Right hindlimb (tissue), 1 donor: ENCODE measurements around the gene TRIM38.
A peak's percentile ranks its signal among the peaks of the same experiment; 100 is the strongest.
"Not testable (repeated sequence)": the region's sequence is repeated elsewhere in the genome, so short reads cannot be mapped to it uniquely, and the experiment has no call there.

Experiments
- DNase-seq: peaks from one replicate; pipeline ENCODE4 v3.0.0-alpha.2; 2018

TRIM38 gene, protein sequence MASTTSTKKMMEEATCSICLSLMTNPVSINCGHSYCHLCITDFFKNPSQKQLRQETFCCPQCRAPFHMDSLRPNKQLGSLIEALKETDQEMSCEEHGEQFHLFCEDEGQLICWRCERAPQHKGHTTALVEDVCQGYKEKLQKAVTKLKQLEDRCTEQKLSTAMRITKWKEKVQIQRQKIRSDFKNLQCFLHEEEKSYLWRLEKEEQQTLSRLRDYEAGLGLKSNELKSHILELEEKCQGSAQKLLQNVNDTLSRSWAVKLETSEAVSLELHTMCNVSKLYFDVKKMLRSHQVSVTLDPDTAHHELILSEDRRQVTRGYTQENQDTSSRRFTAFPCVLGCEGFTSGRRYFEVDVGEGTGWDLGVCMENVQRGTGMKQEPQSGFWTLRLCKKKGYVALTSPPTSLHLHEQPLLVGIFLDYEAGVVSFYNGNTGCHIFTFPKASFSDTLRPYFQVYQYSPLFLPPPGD

DNA sequence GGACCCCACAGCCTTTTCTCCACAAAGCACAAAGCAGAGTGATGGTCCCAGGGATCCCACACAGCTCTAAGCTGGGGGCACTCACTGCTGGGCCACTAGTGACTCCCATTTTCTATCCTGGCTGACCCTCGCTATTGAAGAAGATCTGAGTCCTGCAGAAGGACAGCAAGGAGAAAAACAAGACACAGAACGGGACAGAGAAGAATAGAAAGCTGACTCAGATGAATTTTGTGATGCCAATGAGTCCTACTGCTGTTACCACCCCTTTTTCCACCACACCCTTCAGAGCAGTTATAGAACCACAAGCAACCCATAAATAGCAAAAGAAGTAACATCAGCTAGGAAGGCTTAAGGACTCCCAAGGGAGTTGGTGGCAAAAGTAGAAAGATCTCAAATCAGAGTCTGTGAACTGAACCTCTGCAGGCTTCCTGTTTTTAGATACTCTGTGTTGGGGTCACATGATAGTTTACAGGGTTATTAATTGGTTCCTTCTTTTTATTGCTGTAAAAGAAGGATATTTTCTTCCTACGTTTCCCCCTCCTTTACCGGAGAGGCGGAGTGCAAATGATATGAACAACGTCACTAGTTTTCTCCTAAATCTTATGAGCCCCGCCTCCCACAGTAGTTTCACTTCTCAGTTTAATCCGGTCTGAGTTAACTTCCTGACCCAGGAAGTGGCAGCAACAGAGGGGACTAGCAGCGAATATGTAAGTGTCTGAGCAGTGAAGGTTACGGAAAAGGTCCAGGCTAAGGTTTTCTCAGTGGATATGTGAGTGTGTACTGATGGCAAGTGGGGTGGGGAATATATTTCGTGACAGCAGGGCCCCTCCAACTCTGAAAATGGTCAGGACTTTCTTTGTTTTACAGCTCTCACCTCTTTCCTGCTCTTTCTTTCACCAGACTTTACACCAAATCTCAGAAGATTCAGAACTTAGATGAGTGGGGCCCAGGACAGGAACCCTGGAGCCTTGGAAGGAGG, at the start of gene TRIM38:
Gene TRIM38, plus strand, starts transcription at position 654 of the 979 bp plus-strand sequence. CDS start 3,721 bp downstream, outside the sequence.
- peak; percentile 83 for DNase-seq

DNA sequence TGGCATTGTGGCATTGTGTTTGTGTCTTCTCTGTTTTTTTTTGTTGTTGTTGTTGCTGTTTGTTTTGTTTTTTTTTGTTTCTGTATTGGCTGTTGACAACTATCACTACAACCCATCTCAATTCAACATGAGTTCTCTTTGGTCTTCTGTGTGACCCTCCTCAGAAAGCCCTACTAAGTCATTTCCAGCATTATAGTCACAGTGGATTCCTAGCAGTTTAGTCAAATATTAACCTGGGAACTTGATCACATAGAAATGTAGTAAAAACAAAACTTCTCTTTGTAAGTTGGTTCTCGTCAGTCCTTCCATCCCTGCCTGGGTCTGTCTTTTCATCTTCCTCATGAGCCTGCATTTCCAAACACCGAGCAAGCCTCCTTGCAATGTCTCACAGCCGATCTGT, 48.9 kb upstream of the TRIM38 start:
- DNase-seq = no peak

DNA sequence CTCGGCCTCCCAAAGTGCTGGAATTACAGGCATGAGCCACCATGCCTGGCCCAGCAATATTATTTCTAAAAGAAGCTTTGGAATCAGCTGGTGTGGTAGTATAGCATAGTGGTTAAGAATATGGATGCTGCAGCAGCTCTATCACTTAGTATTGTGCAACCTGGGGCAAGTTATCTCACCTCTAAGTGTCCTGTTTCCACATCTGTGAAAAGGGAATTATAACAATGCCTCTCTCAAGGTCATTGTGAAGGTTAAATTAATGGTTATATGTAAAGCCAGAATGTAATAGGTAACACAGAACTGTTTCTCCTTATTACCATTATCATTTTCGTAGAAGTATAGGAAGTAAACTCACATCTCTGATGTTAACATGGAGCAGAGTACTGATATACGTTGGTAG, 46.3 kb upstream of the TRIM38 start:
- DNase-seq = no peak

DNA sequence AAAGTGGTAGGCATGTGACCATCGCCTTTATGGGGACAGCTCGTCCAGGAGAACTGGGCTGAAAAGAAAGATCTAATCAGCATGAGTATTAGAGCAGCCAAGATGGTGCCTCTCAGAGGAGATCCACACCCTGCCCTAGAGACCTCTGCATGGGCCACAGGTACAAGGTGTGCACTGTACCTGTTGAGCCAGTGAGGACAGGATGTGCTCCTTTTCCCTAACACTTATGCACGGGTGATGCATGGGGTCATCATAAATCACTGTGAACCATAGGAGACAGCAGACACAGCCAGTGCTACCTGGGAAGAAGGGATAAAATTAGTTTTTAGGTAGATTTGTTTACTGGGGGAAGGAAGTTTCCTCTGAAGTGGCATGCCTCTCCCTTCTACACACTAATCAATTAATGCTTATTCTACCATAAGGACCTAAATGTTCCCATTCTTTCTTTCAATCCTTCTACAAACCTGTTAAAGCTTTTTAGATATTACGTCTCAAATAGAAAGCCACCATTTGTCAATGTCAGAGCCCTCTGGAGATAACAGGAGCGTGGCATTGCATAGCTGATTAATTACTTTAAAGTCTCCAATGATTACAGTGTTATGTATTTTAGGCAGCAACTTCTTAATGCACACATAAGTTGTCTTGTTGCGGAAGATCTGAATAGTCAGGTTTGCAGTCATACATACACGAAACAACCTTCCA, 45.7 kb upstream of the TRIM38 start:
- DNase-seq = no peak

DNA sequence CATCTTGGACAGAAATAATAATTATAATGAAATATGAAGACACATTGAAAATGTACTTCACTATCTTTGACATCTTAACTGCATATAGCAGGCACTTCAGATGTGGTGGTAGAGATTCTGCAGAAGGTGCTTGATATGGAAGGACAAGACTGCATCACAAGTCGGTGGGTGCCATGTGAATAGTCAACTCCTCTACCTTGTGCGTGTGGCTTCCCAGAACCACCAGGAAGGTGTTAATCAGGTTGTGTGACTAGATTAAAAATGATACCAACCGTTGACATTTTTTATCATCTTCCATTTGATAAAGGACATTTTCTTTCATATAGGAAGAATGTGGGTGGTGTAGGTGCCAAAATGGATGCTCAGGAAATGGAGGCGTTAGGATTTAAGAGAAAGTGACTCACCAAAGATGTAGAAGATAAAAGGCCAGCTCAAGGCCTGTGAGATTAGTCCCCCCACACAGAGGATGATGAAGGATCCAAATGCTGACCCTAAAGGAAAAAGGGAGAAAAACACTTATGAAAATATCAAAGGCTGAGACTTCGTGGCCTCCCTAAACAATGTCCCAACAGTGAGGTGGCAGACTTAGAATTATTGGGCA, 44.4 kb upstream of the TRIM38 start:
- no peak for DNase-seq

DNA sequence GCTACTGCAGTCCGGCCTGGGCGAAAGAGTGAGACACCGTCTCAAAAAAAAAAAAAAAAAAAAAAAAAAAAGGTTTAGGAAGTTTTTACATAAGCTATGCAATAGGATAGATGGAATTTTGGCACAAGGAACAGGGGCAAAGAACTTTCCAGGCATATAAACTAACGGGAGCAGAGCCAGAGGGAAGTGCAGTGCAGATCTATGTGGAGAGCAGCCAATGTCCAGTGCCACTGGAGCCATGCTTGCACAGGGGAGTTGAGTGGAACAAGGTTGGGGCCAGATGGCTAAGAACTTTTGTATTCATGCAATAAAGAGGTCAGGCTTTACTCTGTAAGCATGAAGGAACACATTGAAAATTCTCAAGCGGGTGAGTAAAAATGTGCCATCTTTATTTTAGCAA, 42.9 kb upstream of the TRIM38 start:
- DNase-seq = no peak

DNA sequence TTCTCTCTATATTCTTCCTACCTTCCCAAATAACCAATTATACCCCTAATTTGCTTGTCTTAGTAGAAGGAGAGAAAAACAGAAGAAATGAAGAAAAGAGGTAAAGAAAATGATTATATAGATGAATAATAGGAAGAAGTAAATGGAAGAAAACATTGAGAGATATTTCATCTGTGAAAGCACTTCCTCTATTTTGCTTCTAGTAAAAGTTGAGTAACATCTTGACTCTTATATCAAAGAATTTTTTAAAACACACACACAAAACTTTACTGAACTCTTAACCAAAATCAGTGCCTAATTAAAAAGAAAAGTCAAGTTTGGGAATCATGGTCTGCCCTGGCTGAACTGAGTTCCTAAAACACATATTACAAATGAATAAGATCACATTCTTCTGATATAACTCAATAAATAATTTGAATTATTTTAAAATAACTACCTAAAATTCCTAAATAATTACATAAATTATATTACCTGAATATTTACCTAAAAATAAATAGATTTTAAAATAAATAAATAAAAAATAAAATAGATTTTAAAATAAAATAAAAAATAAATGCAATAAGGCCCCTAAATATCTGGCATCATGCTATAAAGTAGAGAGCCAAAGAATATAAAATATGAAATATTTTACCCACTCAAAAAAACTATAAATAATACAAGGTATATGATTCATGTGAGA, 40.9 kb upstream of the TRIM38 start:
- no peak for DNase-seq

DNA sequence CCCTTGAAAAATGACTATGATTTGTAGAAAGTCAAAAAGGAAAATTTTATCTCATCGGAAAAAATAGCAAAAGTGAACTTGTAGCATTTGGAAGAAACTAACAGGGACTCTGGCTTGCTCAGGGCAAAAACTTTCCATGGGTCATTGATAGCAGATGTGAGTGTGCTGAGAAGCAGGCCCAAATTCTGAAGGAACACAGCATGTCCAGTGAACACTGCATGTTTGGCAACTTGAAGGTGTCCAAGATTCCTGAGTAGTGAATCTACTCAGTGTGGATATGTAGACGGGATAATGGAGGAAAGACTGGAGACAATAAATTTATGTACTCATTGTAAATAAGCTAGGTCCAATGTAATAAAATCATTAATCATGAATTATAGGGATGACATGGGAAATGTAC, 40.3 kb upstream of the TRIM38 start:
- no peak for DNase-seq

DNA sequence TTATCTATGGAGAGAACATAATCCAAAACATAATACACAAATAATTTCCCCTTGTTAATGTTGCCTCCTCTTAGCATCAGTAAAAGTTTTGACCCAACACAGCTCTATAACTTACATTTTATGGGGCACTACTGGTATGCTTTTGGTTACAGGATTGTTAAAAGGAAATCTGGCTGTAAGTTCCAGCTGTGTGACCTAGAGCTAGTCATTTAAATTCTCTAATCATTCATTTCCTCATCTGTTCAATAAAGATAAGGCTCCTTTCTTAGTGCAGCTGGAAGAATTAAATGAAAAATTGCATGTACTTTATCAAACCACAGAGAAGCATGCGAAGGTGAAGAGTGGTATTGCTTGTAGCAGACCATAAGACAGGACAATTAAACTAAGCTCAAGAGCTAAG, 36.7 kb upstream of the TRIM38 start:
- no peak for DNase-seq

DNA sequence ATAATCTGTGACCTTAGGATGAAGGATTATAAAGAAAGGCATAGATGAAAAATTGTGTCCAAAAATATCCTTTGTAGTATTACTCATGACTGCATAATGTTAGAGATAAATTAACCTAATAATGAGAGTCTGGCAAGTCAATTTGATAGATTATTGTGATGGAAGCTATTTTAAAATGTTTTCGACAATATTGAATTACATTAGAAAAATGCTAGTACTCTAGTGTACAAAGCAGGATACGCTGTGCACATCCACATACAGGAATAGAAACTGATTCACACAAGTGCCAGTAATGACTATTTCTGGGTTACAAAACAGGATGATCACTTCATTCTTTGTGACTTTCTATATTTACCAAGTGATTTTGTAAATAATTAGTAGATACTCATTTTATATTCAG, 35.4 kb upstream of the TRIM38 start:
- DNase-seq = no peak

DNA sequence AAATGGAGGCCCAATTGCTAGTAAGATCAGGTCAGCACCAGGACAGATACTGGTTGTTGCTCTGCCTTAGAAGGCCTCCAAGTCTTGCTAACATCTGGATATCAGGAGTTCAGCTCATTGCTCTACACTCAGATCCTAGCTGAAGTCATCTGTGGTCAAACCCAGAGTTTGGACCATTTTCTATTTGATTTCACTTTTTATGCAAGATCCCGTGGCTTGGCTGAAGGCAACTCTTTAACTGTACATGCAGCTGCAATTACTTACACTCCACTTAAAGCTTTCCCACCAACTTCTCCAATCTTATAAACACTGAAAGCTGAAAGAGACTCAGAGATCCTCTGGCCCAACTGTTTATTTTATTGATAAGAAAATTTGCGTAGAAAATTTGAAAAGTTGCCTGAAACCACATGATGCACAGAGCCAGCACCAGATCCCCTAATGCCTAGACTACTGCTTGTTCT, 34.8 kb upstream of the TRIM38 start:
- no peak for DNase-seq

DNA sequence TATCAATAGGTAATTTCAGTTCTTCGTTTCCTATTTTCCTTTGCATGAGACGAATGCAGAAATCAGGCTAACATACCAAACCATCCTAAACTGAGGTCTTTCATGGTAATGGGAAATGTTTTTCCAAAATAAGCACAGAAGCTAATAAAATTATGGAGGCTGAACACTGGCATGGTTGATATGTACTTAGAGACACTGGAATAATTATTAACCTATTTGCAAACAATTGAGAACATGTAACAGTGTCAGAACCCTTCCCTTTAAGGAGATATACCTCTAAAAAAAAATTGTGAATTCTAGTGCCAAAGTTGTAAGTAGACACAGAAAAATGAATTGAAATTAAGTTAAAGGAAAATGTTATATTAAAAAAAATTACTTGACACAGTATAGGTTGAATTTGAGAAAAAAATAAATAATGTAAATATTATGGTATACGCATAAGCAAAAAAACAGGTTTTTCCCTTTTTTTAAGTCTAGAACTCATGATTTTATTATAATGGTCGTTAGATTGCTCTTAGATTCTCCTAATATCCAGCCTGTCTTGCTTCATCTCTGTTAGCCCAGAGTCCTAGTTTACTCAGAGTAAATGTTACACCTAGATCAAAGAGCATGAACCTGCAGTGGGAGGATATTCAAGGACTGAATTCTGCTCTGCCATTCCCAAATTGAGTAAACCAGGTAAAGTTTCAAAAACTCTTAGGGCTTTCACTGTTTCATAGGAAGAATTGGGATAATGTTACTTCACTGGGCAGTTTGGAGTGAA, 33.9 kb upstream of the TRIM38 start:
- no peak for DNase-seq

DNA sequence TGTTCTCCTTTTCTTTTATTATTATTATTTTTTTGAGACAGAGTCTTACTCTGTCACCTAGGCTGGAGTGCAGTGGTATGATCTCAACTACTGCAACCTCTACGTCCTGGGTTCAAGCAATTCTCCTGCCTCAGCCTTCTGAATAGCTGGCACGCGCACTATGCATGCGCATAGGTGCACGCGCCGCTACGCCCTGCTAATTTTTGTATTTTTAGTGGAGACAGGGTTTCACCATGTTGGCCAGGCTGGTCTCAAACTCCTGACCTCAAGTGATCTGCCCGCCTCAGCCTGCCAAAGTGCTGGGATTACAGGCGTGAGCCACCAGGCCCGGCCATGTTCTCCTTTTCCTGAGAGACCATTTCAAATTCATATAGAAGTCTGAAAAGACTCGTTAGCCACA, 32.8 kb upstream of the TRIM38 start:
- not testable (repeated sequence) for DNase-seq

DNA sequence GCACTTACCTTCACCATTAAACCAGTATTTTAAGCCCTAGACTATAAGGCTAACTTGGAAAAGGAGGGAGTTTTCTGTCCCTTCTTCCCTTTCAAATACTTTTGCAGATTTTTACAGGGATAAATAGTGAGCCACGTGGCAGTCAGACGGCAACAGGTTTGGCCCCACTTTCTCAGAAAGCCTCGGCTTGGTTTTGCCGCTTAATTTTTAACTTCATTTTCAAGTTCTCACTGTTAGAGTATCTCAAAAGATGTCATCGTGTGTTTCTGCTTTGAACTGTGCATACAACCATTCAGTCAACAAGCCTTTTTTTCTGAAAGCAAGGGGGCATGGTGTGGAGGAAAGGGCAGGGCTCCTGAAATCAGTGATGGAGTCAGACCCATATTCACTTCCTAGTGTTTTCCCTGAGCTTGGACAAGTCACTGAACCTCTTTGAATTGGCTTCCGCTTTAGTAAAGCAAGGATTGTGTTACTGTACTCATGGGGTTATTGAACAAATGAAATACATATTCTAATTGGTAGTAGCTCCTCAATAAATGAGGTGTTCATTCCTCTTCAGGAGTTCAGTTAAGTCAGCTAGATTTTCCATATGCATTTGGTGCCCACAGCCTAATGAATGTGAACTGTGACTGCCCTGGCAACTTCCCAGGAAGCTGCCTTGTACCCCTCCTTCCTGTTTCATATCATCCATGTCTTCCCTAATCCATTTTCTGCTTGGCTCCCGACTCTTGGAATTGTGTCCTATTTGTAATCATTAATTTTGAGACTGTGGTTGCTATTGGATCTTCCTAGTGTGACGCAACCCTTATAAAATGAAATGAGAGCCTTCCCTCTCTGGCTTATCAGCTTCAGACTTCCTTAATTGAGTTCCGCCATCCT, 31.8 kb upstream of the TRIM38 start, which contains the start of gene SLC17A2:
Gene SLC17A2, minus strand, starts transcription at position 160 of the 879 bp plus-strand sequence. CDS start 4,895 bp downstream, outside the sequence.
- DNase-seq = no peak

DNA sequence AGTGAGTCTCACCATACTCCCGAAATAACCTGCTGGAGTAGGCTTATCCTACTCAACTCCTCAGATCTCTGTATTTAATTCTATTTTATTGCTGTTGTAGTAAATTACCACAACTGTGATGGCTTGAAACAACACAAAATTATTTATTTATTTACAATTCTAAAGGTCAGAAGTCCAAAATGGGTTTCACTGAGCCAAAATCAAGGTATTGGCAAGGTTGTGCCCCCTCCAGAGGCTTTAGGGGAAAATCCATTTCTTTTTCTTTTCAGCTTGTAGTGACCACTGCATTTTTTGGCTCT, 31.2 kb upstream of the TRIM38 start:
- no peak for DNase-seq

DNA sequence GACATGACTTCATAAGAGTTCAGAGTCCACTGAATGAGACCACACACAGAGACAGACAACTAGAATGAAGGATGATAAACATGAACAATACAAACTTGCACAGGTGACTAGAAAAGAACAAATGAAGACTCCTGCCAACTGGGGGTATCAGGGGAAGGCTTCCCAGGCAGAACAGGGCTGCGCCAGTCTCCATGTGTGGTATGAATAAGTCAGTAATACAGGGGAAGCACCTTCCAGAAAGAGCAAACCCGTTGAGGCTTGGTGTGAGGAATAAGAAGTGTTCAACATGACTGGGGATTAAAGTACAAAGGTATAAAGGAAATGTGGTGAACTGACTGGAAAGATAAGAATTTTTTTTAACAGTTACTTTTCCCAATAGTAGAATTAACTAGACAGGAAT, 28.4 kb upstream of the TRIM38 start:
- no peak for DNase-seq

DNA sequence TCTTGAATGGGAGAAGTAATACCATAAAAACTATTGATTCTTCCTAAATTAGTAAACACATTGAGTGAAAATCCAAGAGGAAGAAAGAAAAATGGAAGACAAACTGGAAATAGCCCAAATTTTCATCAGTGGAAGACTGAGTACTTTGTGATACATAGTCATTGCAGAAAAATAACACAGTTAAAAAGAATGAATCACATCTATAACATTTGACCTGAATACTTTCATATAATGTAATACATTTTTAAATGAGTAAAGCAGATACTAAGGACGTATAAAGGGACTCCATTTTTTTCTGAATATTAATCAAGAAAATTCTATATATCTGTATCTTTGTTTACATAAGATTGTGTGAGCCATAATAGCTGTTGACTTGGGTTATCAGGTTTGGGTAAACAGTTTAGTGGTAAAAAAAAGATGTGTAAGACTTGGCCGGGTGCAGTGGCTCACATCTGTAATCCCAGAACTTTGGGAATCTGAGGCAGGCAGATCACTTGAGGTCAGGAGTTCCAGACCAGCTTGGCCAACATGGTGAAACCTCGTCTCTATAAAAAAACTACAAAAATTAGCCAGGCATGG, 27.8 kb upstream of the TRIM38 start:
- DNase-seq = no peak

DNA sequence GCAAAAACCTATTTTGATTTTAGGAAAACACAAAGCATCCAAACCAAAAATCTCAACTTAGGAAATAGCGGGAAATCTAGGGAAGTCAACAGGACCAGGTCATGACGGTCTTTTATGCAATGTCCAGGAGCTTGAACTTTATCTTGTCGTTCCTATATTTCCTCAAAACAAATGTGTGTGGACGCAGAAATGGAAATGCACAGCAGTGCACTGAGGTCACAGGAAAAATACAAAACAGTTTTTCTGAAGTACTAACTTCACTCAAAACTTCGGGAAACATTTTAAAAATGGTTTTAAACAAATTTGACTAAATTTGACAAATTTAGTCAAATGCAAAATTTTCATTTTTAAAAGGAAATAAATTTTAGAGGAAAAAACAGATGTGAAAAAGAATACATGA, 26.6 kb upstream of the TRIM38 start:
- no peak for DNase-seq

DNA sequence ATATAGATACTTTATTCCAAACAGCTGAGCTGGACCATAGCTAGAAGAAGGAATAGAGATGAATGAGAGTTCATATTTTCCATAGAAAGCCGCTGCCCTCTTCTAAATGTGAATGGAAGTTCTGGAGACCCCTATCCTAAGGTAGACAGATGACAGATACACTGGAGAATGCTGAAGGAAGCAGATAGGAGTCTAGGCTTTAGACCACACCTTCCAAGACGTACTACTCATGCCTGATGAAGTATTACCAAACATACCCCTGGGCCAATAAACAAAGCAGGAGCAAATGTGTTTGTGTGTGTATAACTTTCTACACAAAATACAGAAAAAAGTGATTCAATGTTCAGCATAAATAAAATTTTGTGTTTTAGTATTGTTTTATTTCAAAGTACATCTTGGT, 23.0 kb upstream of the TRIM38 start:
- DNase-seq = no peak
